CD4-positive, alpha-beta T cell (primary cell): ENCODE measurements around the gene SUPT5H. TPM values are rescaled to one million over a fixed set of nuclear protein-coding genes. Genes with fewer than 3 reads are reported as not detected.

Source experiments
- ATAC-seq: fragments of 200-7000 bp; cut with Tn5 transposase; one replicate; pipeline ENCODE4 v1.10.0; 2022; ENCODE audit warnings: mild to moderate bottlenecking; ENCODE audit not compliant: poor library complexity
- CTCF ChIA-PET: fragments of 350-600 bp; sonication (Branson Sonifier 250); formaldehyde crosslinking; loops from one replicate; lab custom pipeline; 2021; ENCODE audit warnings: antibody characterized with exemption, inconsistent platforms; lab: Charles Lee
- POLR2A ChIA-PET: fragments of 350-600 bp; sonication (Branson Sonifier 250); formaldehyde crosslinking; loops from one replicate; lab custom pipeline; 2021; ENCODE audit warnings: antibody characterized with exemption, inconsistent platforms; lab: Charles Lee
- DNase-seq, 14 experiments: peaks; one replicate each; pipeline ENCODE4 v3.0.0-alpha.2; 2013 to 2020; ENCODE audit warnings: mixed read lengths in 2 of 14
- H3K27ac ChIP-seq, 2 donors: one replicate each; pipeline versions ENCODE4 v1.5.1 to v1.7.0; 2013; ENCODE audit warnings: low read length in 2 of 2, low read depth in 1 of 2, mild to moderate bottlenecking in 1 of 2
- H3K27me3 ChIP-seq, 2 experiments: 1 replicate in 1 of 2; 2 replicates in 1 of 2; pipeline versions ENCODE4 v1.6.1 to v1.7.0; 2013; ENCODE audit warnings: low read length in 2 of 2, control low read depth in 1 of 2, mild to moderate bottlenecking in 1 of 2, moderate library complexity in 1 of 2; ENCODE audit not compliant: insufficient read depth in 2 of 2, control insufficient read depth in 1 of 2
- H3K36me3 ChIP-seq: one replicate; pipeline ENCODE4 v1.6.1; 2013; ENCODE audit warnings: low read length, control low read depth; ENCODE audit not compliant: insufficient read depth
- H3K4me1 ChIP-seq: one replicate; pipeline ENCODE4 v1.6.1; 2013; ENCODE audit warnings: low read length, control low read depth; ENCODE audit not compliant: insufficient read depth
- H3K4me3 ChIP-seq: one replicate; pipeline ENCODE4 v1.5.1; 2013; ENCODE audit warnings: mild to moderate bottlenecking, low read length, moderate library complexity
- H3K9me3 ChIP-seq, 2 experiments: 1 replicate in 1 of 2; 2 replicates in 1 of 2; pipeline versions ENCODE4 v1.6.1 to v1.7.0; 2013; ENCODE audit warnings: low read length in 2 of 2, mild to moderate bottlenecking in 2 of 2, control low read depth in 1 of 2, moderate library complexity in 1 of 2; ENCODE audit not compliant: control insufficient read depth in 1 of 2, insufficient read depth in 1 of 2
- H3K27ac Mint-ChIP-seq: one replicate; pipeline ENCODE4 v1.8.0; 2020; ENCODE audit warnings: mixed read lengths
- H3K27me3 Mint-ChIP-seq: one replicate; pipeline ENCODE4 v1.8.0; 2021; ENCODE audit warnings: mixed read lengths
- H3K36me3 Mint-ChIP-seq: one replicate; pipeline ENCODE4 v1.8.0; 2021; ENCODE audit warnings: low read depth, mixed read lengths
- H3K4me1 Mint-ChIP-seq: one replicate; pipeline ENCODE4 v1.8.0; 2021; ENCODE audit warnings: low read depth, mixed read lengths
- H3K4me3 Mint-ChIP-seq: one replicate; pipeline ENCODE4 v1.8.0; 2020; ENCODE audit warnings: mild to moderate bottlenecking, mixed read lengths
- H3K9me3 Mint-ChIP-seq: one replicate; pipeline ENCODE4 v1.8.0; 2020; ENCODE audit warnings: mixed read lengths
- intact Hi-C, 2 experiments: fragments of 100-400 bp; cut with DNase I in 1 of 2; cut with micrococcal nuclease in 1 of 2; formaldehyde crosslinking; loops; one replicate each; pipeline versions ENCODE4 v1.15.1 to v1.9.0; 2023 to 2025; cut with DNase I, micrococcal nuclease
- total RNA-seq, 174 experiments: library from RNA in 2 of 174; stranded (reverse) in 2 of 174; gene quantifications; one replicate each; pipeline ENCODE4 v1.2.3 and lab custom pipeline; 2021 to 2026
- TF ChIP-seq, protein P1 (sequence below): fragments of 200-600 bp; IDR thresholded peaks from one replicate; pipeline ENCODE4 v1.8.0; 2022; ENCODE audit warnings: antibody characterized with exemption, mild to moderate bottlenecking

The SUPT5H gene
- total RNA-seq, 2 experiments from 2014 or later: 322 to 333 TPM

DNA sequence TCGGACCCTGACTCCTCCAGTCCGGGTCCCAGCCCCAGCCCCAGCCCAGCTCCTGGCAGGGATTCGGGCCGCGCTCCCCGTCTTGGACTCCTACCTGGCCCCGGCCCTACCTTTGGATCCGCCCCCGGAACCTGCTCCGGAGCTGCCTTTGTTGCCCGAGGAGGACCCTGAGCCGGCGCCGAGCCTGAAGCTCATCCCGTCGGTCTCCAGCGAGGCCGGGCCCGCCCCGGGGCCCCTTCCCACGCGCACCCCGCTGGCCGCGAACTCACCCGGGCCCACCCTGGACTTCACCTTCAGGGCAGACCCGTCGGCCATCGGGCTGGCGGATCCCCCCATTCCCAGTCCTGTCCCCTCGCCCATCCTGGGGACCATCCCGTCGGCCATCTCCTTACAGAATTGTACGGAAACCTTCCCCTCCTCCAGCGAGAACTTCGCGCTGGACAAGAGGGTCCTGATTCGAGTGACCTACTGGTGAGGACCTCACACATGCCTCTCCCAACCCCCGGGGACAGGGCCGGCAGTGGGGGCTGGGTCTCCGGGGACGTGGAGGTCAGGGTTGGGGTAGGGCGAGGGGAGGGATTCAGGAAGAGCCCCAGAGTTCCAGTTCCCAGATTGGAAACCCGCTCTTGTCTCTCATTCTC lies 70.3 kb downstream of the SUPT5H start:
- H3K4me1 ChIP-seq: peaks cover 19% of the 10 kb centered on the region
- H3K27me3 ChIP-seq: peaks cover 41 to 45% of the 10 kb centered on the region in 2 experiments
- peak; percentile 62 for ATAC-seq
- H3K36me3 ChIP-seq: no peaks in the 10 kb centered on the region
- TF ChIP-seq, protein P1, sequence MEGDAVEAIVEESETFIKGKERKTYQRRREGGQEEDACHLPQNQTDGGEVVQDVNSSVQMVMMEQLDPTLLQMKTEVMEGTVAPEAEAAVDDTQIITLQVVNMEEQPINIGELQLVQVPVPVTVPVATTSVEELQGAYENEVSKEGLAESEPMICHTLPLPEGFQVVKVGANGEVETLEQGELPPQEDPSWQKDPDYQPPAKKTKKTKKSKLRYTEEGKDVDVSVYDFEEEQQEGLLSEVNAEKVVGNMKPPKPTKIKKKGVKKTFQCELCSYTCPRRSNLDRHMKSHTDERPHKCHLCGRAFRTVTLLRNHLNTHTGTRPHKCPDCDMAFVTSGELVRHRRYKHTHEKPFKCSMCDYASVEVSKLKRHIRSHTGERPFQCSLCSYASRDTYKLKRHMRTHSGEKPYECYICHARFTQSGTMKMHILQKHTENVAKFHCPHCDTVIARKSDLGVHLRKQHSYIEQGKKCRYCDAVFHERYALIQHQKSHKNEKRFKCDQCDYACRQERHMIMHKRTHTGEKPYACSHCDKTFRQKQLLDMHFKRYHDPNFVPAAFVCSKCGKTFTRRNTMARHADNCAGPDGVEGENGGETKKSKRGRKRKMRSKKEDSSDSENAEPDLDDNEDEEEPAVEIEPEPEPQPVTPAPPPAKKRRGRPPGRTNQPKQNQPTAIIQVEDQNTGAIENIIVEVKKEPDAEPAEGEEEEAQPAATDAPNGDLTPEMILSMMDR: no peak
- intact Hi-C loops: no loop called here
- Mint-ChIP-seq H3K27me3 (peaks cover 61% of the 10 kb centered on the region), H3K27ac (no peak overlapping the region), H3K9me3 (no peaks in the 10 kb centered on the region), H3K4me3 (peak overlapping the region; percentile 81), H3K36me3 (no peaks in the 10 kb centered on the region), H3K4me1 (peaks cover 19% of the 10 kb centered on the region)
- no peak overlapping the region for H3K27ac ChIP-seq
- peak overlapping the region; percentile 45 for H3K4me3 ChIP-seq
- POLR2A ChIA-PET: interaction anchor here (1.0 to 1.1 kb wide), 2 partner anchors 17 to 70 kb away, joined by 3 read pairs; partner anchors contain the start of genes EID2B and SUPT5H
- DNase-seq: peak in 3 of 14 experiments; percentile 39 to 41 (median 40)
- peaks cover 0 to 20% of the 10 kb centered on the region in 2 experiments for H3K9me3 ChIP-seq
- CTCF ChIA-PET: interaction anchor here (1.3 to 4.1 kb wide), 2 partner anchors 13 to 17 kb away, joined by 4 to 18 read pairs; partner anchors contain the start of gene EID2B

DNA sequence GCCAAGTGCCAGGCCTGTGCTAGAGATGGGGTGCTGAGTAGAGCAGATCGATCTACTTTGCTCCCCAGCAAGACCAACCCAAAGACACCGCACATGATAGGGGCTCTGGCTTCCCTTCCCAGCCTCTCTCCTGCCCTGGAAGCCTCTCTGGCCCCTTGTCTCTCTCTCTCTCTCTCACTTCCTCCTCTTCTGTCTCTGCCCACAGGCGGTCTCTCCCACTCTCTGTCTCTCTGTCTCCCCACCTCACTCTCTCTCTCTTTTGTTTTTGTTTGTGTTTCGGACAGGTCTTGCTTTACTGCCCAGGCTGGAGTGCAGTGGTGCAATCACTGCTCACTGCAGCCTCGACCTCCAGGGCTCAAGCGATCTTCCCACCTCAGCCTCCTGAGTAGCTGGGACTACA lies 70.9 kb downstream of the SUPT5H start:
- H3K9me3 Mint-ChIP-seq: no peaks in the 10 kb centered on the region
- intact Hi-C loops: no loop called here
- no peak overlapping the region for H3K27ac Mint-ChIP-seq
- Histone ChIP-seq H3K27me3 (peaks cover 41 to 45% of the 10 kb centered on the region in 2 experiments), H3K4me3 (no peak overlapping the region), H3K36me3 (no peaks in the 10 kb centered on the region), H3K9me3 (peaks cover 0 to 20% of the 10 kb centered on the region in 2 experiments), H3K4me1 (peaks cover 19% of the 10 kb centered on the region), H3K27ac (no peak overlapping the region)
- CTCF ChIA-PET: interaction anchor here (4.1 kb wide), 1 partner anchor 13 kb away, joined by 18 read pairs; no protein-coding TSS in a partner anchor
- ATAC-seq: no peak
- H3K4me3 Mint-ChIP-seq: peak overlapping the region; percentile 81
- no peak for DNase-seq
- POLR2A ChIA-PET: interaction anchor here (1.0 kb wide), 1 partner anchor 71 kb away, joined by 3 read pairs; the partner anchor contains the start of gene SUPT5H
- H3K36me3 Mint-ChIP-seq: no peaks in the 10 kb centered on the region
- peaks cover 19% of the 10 kb centered on the region for H3K4me1 Mint-ChIP-seq
- H3K27me3 Mint-ChIP-seq: peaks cover 60% of the 10 kb centered on the region
- TF ChIP-seq, protein P1: no peak

DNA sequence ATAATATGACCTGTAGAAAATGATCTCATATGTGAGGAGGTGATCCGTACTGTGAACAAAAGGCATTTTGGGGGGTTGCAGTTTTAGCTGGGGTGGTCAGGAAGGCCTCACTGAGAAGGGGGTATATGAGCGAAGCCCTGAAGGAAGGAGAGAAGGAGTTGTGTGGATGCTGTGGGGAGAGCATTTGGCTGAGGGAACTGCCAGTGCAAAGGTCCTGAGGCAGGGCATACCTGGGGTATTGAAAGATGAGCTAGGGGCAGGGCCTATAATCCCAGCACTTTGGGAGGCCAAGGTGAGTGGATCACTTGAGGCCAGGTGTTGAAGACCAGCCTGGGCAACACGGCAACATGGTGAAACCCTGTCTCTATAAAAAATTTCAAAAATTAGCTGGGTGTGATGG lies 72.0 kb downstream of the SUPT5H start:
- H3K27ac ChIP-seq: no peak overlapping the region
- H3K36me3 ChIP-seq: no peaks in the 10 kb centered on the region
- no peak for DNase-seq
- H3K27me3 ChIP-seq: peaks cover 37 to 39% of the 10 kb centered on the region in 2 experiments
- no peak for ATAC-seq
- peaks cover 0 to 20% of the 10 kb centered on the region in 2 experiments for H3K9me3 ChIP-seq
- no peaks in the 10 kb centered on the region for H3K36me3 Mint-ChIP-seq
- H3K27me3 Mint-ChIP-seq: peaks cover 51% of the 10 kb centered on the region
- ChIA-PET CTCF (no interaction called here), POLR2A (no interaction called here)
- no peak overlapping the region for H3K4me3 ChIP-seq
- H3K4me1 ChIP-seq: peaks cover 19% of the 10 kb centered on the region
- H3K9me3 Mint-ChIP-seq: no peaks in the 10 kb centered on the region
- TF ChIP-seq, protein P1: no peak
- intact Hi-C loops: no loop called here
- peaks cover 19% of the 10 kb centered on the region for H3K4me1 Mint-ChIP-seq
- no peak overlapping the region for H3K27ac Mint-ChIP-seq
- H3K4me3 Mint-ChIP-seq: peak overlapping the region; percentile 54
